NCI-H460 (cell line): ENCODE measurements around the gene CRIM1. TPM values are rescaled to one million over a fixed set of nuclear protein-coding genes. Genes with fewer than 3 reads are reported as not detected.
A peak's percentile ranks its signal among the peaks of the same experiment; 100 is the strongest.

Source experiments
- DNase-seq: peaks from one replicate; pipeline ENCODE4 v3.0.0-alpha.2; 2016; ENCODE audit warnings: low read depth; ENCODE audit errors: extremely low read depth
- total RNA-seq: library from RNA; depleted of rRNA; stranded (reverse); fragments of >200 nt; shearing (Covaris generic); gene quantifications from 2 replicates; pipeline ENCODE4 v1.2.3, GENCODE V29; 2014; rRNA removed

CRIM1 gene
- total RNA-seq, 1 experiment from 2014 or later: 117 TPM

DNA sequence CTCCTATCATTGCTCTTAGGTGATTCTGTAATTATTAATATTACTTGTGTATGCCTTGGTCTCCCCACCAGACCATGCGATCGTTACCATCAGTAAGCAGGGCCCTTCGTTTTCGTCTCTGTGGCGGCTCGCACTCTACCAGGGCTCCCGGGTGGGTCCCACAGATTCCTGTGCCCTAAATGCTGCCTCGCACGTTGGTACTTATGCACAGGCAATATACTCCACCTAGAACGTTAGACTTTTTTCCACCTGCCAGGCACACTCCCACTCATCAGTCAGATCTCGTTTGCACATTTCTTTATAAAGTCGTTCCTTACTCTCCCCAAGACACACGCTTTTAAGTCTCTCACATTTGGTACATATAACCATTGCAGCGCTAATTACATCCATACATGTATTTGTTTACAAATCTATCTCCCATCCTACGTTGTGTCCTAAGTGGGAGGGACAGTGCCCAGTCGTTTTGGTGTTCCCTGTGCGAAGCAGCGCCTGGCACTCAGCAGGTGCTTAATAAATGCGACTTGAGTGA, 241.5 kb downstream of the CRIM1 start:
- DNase-seq: no peak

DNA sequence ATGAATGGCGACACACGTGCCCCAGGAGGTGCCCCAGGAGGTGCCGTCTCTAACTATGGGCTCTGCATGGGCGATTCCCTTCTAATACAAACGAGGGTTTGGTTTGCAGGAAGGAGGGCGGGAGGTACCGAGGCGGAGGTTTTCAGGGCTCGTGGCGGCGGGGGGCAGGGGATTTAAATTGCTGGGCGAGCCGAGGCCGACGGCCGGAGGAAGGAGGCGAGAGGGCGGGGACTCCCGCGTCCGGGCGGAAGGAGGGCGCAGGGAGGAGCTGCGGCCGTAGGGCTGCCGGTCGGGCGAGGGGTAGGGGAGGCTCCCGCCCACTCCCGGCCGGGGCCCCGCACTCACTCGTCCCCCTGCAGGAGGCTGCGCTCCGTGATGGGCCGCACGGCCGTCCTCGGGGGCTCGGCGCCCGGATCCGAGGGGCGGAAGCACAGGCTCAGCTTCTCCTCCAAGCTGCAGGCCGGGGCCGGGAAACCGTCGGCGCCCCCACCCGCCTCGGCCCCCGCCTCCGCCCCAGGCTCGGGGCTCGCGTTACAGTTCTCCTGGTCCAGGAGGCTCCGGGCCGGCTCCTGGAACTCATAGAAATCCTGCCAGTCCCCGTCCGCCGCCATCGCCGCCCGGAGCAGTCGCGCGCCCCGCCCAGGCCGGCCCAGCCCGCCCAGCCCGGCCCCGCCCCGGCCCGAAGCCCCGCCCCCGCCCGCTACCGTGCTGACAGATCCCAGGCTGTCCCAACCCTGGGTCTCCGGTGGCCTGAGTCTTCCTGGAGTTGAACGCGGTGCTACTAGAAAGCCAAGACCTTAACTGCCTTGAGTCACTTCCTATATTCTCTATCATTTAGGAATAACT, 242.2 kb downstream of the CRIM1 start, which contains the start of gene FEZ2:
FEZ2 (minus strand) TSS at position 637 of the 846 bp plus-strand sequence; CDS start at position 611, 26 bp downstream.
- peak; percentile 46 for DNase-seq

Other genes starting within 250 kb of the CRIM1 start
- 104 and 113 TPM in 2 replicates for gene FEZ2, start 242.4 kb downstream of the CRIM1 start, total RNA-seq